Measurements from ENCODE around the gene EEPD1.

Gene EEPD1

DNA sequence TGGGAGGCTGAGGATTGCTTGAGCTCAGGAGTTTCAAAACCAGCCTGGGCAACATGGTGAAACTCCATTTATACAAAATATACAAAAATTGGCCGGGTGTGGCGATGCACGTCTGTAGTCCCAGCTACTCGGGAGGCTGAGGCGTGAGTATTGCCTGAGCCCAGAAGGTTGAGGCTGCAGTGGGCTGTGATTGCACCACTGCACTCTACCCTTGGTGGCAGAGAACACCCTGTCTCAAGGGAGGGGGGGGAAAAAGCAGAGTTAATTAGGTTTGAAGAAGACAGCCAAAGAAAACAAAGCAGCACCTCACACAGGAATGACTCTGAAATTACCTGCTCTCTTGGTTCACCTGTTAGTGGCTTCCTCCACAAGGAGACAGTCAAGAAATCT is 110.0 kb downstream of the EEPD1 start:
- no peak for DNase-seq

DNA sequence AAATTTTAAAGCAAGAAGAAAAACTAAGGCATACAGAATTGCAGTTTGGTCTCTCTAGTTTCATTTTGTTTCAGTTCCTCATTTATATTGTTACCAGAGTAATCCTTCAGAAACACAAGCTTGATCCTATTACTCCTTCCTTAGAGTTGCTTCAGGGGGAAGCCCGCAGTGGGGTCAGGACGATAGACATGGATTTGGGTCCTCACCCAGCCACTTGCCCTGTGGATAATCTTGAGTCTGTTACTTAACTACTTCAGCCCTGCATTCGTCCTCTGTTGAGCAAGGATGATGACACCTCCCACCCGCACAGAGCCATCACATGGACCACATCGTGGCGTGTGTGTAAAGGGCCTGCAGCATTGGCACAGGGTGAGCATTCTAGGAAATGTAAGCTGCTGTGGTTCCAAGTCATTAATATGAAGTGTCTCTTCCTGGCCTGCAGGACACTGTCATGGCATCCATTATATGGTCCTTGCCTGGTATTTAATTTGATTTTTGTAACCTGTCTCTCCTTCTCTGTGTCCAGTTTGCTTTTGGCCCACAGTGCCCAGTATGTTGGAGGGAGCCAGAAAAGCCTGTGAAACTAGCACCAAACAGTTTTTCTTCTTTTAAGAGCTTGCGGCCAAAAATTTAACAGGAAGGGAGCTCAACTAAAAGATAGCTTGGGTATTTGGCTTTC is 111.2 kb downstream of the EEPD1 start:
- DNase-seq, result no peak

GRCh38 chr7:36264913-36265516 is 112.0 kb downstream of the EEPD1 start:
- no peak for DNase-seq

DNA sequence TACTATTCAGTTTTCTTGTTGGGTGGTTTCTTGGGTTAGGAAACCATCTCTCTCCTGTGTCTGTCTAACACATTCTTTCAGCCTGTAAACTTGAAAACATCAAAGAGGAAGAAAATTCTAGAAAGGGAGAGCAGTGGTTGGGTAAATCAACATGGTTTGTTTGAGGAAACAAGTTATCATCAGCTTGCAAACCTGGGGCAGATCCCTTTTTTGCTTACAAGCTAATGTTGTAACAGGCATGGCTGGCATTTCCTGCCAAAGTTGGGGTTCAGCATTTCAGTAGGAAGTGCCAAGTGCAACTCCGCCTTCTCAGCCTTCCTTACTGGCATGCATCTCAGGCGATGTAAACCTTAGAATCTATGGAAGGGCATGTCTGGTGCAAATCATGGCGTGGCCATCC is 112.6 kb downstream of the EEPD1 start:
- DNase-seq, result no peak

DNA sequence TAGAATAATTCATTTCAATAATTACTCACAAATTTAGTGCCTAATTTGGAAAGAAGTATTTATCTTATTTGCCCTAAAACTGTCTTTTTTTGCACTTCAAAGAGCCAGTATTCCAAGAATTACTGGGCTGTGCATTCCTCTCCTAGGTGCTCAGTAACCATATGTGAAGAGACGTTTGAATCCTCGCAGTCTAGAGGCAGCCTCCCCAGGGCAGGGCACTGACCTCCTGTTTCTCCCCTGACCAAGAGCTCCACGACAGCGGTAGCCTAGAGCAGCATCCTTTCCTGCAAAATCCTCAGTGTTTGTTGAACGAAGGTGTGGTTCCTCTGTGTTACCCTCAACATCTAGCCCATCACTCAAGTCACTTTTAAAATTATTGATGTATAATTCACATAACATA is 113.1 kb downstream of the EEPD1 start:
- DNase-seq, result no peak

- no peak for DNase-seq
These were observed 113.6 kb downstream of the EEPD1 start for GRCh38 chr7:36266683-36267082.

DNA sequence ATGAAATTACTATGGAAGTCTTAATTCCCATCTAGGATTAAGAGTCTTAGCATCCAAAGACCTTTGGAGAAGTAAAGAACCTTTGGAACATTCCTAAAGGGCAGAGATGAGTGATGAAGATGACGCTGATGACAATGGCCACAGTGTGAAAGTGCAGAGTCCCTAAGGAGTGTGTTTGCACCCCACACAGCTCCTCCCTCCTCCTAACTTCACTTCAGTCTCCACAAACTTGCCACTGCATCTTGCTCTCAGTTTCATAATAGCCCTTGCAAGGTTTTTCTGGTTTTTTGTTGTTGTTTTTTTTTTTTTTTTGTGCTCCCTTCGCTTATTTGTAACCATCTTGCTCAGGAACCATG is 119.1 kb downstream of the EEPD1 start:
- no peak for DNase-seq

- no peak for DNase-seq
These were observed 119.7 kb downstream of the EEPD1 start for GRCh38 chr7:36272567-36273269.

GRCh38 chr7:36273836-36274235 is 120.8 kb downstream of the EEPD1 start:
- DNase-seq, result no peak

GRCh38 chr7:36275735-36276284 is 122.8 kb downstream of the EEPD1 start:
- DNase-seq, result no peak

GRCh38 chr7:36276428-36277248 is 123.6 kb downstream of the EEPD1 start:
- no peak for DNase-seq

- DNase-seq, result no peak
These were observed 124.1 kb downstream of the EEPD1 start for GRCh38 chr7:36277249-36277542.

DNA sequence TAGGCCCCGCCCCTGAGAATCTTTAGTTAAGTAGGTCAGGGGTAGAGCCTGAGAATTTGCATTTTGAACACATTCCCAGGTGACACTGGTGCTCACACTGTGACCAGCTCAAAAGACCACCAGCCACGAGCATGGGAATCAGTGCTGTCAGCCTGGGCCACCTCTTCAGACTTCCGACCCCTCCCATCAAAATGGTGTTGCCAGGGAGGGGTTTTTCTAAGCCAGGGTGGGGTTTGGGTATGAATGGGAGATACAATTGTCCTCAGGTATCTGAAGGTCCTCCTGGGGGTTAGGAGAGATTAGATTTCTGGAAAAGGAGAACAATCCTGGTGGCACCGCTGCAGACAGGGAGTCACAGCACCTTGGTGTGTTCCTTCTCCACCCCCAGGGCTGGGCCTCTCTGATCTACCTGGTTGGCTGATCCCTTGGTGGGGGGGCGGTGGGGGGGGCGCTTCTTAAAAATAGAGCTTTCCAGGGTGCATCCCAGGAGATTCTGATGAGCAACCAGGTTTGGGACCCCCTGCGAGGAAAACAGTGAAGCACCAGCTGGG is 125.1 kb downstream of the EEPD1 start:
- no peak for DNase-seq

DNA sequence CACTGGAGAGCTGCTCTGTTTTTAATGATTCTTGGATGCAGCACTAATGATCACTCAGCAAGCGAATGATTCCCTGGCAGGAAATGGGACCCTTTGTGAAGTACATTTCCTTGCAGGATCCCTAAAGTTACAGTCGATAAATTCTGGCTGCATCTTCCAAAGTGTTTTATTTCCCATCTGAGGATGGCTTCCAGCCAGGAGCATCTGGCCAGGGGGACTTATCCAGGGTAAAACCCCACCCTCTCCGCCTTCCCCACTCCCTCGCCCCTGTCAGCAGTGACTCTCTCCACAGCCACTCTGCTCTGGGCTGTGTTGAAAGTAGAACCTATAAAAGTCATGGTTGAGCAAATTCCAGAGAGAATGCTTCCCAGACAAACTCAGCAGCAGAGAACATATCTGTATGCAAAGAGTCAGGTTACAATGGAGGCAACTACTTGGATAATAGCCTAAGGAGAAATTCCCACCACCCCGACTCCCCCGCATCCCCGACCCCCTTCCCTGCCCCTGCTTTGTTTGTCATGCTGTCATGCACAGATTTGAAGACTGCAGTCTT is 125.6 kb downstream of the EEPD1 start:
- peak; percentile 84 for DNase-seq

GRCh38 chr7:36279200-36279925 is 126.3 kb downstream of the EEPD1 start:
- DNase-seq, result no peak

- DNase-seq, result no peak
These were observed 126.9 kb downstream of the EEPD1 start for GRCh38 chr7:36279926-36280315.

GRCh38 chr7:36280840-36281812 is 128.1 kb downstream of the EEPD1 start:
- no peak for DNase-seq

GRCh38 chr7:36281945-36282717 is 129.1 kb downstream of the EEPD1 start:
- DNase-seq, result no peak

DNA sequence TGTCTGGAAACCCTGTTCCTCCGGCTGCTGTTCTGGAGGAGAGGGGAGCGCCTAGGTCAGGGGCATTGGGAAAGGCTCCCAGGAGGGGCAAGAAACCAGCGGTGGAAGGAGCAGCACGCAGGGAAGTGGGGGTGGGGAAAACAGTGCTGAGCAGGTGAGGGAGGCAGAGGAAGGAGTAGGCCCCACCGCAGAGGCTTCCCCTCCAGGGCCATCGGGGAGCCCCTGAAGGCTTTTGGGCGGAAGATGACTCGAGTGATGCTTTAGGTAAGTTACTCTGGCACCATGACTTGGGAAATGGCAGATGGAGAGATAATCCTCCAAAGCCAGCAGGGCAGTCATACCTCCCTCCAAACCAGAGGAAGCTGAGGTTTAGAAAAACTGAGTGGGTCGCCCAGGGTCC is 130.1 kb downstream of the EEPD1 start:
- DNase-seq, result no peak

GRCh38 chr7:36283711-36284130 is 130.7 kb downstream of the EEPD1 start:
- no peak for DNase-seq
